Heart left ventricle (tissue), 13 donors: ENCODE data around the gene LSM12.

Experiments
- CTCF ChIP-seq, 12 donors: fragments of 200-600 bp; sonication (generic) in 4 of 12; IDR thresholded peaks; one replicate each; pipeline versions ENCODE4 v1.5.0 to v1.8.0; 2018 to 2022; ENCODE audit warnings: antibody characterized with exemption in 12 of 12, mild to moderate bottlenecking in 5 of 12
- POLR2A ChIP-seq, 2 donors: fragments of 450-650 bp; IDR thresholded peaks; one replicate each; pipeline ENCODE4 v1.6.1; 2017; ENCODE audit warnings: antibody characterized with exemption in 2 of 2, mild to moderate bottlenecking in 2 of 2, moderate library complexity in 2 of 2
- donor health status: ischemic (EF 13 %, LVEDD 7.1; RV severe dilation, severe dysfunction).
- donor health status: DM: no; HTN: yes; CAD: no.
- donor health status: DM: no; HTN: no; CAD: no.
- donor health status: ischemic (EF 25% LVEDD 6.9; RV normal size, moderate dysfunction).
- donor health status: ischemic (EF 25% LVEDD 5.7; RV mildly dilated, moderate dysfunction).
- donor health status: ischemic (EF 35%, LVEDD 5.7; RV mildly dilated, moderate dysfunction).
- donor health status: nonischemic (EF 11% LVEDD 7.7; RV severe dilation, severe dysfunction).
- donor health status: DM: yes; HTN: yes; CAD: no.
- donor health status: PGD.
- donor health status: ischemic (EF 29% LVEDD 5.4; RV normal size, mild dysfunction).
- donor health status: nonischemic (EF 23%, LVEDD 6.1; RV moderate dilation, normal function).

DNA sequence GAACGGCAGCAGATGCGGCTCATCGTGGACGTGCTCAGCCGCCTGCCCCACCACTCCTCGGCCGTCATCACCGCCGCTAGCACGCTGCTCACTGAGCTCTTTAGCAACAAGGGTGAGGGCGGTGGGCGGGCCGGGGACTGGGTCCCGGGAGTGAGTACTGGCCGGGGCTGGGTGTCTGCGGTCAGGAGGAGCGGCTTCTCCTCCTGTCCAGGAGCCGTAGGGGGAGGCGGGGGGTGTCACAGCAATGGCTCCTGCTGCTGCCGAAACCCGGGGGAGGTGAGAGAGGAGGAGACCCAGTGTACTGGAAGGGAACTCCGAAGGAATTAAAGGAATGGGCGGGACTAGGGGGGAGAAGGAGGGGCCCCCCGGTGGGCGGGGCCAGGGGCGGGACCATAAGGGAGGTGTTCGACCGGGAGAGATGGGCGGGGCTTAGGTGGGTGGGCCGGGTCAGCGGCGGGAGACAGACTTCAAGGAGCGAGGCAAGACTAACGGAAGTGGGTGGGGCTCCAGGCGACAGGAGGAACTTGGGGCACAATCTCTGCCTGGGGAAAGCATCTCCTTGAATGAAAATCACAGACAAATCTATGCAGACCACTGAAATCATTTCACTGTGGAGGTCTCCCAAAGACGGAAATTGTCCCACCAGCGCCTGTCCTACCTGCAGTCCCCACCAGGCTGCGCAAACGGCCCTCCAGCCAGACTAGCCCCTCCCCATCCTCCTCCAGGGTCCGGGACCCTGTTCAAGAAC, 59.7 kb downstream of the LSM12 start:
- TF ChIP-seq CTCF (IDR thresholded peaks at IDR 0.05) = peak in 11 of 12 donors; percentile 36 to 65 (median 55)
- TF ChIP-seq POLR2A (IDR thresholded peaks at IDR 0.05) = peak in 1 of 2 donors; percentile 30
